Measurements from ENCODE around the gene GARIN5A. TPM values are rescaled to one million over a fixed set of nuclear protein-coding genes. Genes with fewer than 3 reads are reported as not detected.

The GARIN5A gene
- total and polyA plus RNA-seq, 2 experiments from 2014 or later = 13.3 to 25.0 TPM

DNA sequence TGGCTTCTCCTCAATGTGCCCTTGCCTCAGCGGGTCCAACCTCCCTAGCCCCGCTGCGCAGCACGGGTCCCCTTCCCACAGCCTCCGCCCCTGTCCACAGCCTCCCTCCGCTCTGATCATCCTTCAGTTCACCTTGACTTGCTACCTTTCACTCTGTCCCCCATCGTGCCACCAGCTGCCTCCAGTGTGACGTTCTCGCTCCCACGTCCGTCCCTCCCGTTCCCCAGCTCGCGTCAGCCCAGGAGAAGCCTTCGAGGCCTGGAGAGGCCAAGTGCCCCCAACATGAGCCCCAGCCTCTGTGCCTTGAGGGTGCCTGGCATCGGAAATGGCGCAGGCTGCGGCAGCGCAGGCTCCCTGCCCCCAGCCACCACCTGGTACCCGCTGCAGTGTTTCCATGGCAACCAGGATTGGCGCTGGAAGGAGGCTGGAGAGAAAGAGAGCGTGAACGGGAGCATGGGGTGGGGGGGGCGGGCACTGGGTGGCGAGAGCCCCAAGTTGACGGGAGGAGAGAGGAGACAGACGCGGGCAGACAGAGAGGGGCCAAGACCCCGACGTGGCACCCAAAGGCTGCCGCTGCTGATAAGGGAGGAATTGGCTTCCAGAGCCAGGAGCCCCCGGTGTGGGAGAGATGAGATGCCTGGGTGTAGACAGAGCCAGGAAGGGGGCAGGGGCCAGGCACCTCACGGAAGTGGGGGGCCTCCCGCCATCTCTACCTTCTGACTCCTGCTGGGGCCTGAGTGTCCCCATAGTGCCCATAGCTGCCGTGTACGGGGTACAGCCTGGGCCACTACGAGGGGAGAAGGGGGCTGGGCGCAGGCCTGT lies 37.9 kb upstream of the GARIN5A start:
- no peak overlapping the region for H3K4me3 Mint-ChIP-seq
- no peaks in the 10 kb centered on the region for H4K20me1 ChIP-seq (replicated peaks; ENCODE audit: insufficient read depth)
- no peaks in the 10 kb centered on the region for H3F3A ChIP-seq (replicated peaks; ENCODE audit: low read depth)
- no peak for DNase-seq (ENCODE audit: low spot score)
- no peak for ATAC-seq
- no peak overlapping the region for H3K27ac ChIP-seq (ENCODE audit: low read depth)
- peaks cover 24% of the 10 kb centered on the region for H3K36me3 Mint-ChIP-seq (ENCODE audit: low read depth)
- H3K4me1 ChIP-seq (ENCODE audit: insufficient read depth) = peaks cover 10% of the 10 kb centered on the region; the same call in 1 of the 2 replicates
- no peaks in the 10 kb centered on the region for H3K79me2 ChIP-seq (replicated peaks; ENCODE audit: insufficient read depth)
- peaks cover 86% of the 10 kb centered on the region for H3K9me3 Mint-ChIP-seq
- no peak for TF ChIP-seq CREB1 (CRISPR knock-in tag; IDR thresholded peaks at IDR 0.05; ENCODE audit: low read depth)
- TF ChIP-seq NANOG (IDR thresholded peaks at IDR 0.05; ENCODE audit: borderline replicate concordance) = no peak
- TF ChIP-seq STAT1 (IDR thresholded peaks at IDR 0.05; ENCODE audit: unreplicated experiment) = no peak
- TF ChIP-seq ZNF114 (CRISPR knock-in tag; IDR thresholded peaks at IDR 0.05) = no peak
- TF ChIP-seq, protein P1, sequence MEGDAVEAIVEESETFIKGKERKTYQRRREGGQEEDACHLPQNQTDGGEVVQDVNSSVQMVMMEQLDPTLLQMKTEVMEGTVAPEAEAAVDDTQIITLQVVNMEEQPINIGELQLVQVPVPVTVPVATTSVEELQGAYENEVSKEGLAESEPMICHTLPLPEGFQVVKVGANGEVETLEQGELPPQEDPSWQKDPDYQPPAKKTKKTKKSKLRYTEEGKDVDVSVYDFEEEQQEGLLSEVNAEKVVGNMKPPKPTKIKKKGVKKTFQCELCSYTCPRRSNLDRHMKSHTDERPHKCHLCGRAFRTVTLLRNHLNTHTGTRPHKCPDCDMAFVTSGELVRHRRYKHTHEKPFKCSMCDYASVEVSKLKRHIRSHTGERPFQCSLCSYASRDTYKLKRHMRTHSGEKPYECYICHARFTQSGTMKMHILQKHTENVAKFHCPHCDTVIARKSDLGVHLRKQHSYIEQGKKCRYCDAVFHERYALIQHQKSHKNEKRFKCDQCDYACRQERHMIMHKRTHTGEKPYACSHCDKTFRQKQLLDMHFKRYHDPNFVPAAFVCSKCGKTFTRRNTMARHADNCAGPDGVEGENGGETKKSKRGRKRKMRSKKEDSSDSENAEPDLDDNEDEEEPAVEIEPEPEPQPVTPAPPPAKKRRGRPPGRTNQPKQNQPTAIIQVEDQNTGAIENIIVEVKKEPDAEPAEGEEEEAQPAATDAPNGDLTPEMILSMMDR (conservative IDR thresholded peaks at IDR 0.05; ENCODE audit: low read depth in 2 of 2) = no peak
- no peak for TF ChIP-seq POLR2AphosphoS5 (IDR thresholded peaks at IDR 0.05; ENCODE audit: low read depth)
- TF ChIP-seq EZH2 (IDR thresholded peaks at IDR 0.05; ENCODE audit: low read depth, unreplicated experiment) = no peak
- TF ChIP-seq, protein P2, sequence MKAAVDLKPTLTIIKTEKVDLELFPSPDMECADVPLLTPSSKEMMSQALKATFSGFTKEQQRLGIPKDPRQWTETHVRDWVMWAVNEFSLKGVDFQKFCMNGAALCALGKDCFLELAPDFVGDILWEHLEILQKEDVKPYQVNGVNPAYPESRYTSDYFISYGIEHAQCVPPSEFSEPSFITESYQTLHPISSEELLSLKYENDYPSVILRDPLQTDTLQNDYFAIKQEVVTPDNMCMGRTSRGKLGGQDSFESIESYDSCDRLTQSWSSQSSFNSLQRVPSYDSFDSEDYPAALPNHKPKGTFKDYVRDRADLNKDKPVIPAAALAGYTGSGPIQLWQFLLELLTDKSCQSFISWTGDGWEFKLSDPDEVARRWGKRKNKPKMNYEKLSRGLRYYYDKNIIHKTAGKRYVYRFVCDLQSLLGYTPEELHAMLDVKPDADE (IDR thresholded peaks at IDR 0.05) = no peak
- TF ChIP-seq, protein P3, sequence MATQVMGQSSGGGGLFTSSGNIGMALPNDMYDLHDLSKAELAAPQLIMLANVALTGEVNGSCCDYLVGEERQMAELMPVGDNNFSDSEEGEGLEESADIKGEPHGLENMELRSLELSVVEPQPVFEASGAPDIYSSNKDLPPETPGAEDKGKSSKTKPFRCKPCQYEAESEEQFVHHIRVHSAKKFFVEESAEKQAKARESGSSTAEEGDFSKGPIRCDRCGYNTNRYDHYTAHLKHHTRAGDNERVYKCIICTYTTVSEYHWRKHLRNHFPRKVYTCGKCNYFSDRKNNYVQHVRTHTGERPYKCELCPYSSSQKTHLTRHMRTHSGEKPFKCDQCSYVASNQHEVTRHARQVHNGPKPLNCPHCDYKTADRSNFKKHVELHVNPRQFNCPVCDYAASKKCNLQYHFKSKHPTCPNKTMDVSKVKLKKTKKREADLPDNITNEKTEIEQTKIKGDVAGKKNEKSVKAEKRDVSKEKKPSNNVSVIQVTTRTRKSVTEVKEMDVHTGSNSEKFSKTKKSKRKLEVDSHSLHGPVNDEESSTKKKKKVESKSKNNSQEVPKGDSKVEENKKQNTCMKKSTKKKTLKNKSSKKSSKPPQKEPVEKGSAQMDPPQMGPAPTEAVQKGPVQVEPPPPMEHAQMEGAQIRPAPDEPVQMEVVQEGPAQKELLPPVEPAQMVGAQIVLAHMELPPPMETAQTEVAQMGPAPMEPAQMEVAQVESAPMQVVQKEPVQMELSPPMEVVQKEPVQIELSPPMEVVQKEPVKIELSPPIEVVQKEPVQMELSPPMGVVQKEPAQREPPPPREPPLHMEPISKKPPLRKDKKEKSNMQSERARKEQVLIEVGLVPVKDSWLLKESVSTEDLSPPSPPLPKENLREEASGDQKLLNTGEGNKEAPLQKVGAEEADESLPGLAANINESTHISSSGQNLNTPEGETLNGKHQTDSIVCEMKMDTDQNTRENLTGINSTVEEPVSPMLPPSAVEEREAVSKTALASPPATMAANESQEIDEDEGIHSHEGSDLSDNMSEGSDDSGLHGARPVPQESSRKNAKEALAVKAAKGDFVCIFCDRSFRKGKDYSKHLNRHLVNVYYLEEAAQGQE (IDR thresholded peaks at IDR 0.05; ENCODE audit: unreplicated experiment) = no peak
- TF ChIP-seq, protein P4, sequence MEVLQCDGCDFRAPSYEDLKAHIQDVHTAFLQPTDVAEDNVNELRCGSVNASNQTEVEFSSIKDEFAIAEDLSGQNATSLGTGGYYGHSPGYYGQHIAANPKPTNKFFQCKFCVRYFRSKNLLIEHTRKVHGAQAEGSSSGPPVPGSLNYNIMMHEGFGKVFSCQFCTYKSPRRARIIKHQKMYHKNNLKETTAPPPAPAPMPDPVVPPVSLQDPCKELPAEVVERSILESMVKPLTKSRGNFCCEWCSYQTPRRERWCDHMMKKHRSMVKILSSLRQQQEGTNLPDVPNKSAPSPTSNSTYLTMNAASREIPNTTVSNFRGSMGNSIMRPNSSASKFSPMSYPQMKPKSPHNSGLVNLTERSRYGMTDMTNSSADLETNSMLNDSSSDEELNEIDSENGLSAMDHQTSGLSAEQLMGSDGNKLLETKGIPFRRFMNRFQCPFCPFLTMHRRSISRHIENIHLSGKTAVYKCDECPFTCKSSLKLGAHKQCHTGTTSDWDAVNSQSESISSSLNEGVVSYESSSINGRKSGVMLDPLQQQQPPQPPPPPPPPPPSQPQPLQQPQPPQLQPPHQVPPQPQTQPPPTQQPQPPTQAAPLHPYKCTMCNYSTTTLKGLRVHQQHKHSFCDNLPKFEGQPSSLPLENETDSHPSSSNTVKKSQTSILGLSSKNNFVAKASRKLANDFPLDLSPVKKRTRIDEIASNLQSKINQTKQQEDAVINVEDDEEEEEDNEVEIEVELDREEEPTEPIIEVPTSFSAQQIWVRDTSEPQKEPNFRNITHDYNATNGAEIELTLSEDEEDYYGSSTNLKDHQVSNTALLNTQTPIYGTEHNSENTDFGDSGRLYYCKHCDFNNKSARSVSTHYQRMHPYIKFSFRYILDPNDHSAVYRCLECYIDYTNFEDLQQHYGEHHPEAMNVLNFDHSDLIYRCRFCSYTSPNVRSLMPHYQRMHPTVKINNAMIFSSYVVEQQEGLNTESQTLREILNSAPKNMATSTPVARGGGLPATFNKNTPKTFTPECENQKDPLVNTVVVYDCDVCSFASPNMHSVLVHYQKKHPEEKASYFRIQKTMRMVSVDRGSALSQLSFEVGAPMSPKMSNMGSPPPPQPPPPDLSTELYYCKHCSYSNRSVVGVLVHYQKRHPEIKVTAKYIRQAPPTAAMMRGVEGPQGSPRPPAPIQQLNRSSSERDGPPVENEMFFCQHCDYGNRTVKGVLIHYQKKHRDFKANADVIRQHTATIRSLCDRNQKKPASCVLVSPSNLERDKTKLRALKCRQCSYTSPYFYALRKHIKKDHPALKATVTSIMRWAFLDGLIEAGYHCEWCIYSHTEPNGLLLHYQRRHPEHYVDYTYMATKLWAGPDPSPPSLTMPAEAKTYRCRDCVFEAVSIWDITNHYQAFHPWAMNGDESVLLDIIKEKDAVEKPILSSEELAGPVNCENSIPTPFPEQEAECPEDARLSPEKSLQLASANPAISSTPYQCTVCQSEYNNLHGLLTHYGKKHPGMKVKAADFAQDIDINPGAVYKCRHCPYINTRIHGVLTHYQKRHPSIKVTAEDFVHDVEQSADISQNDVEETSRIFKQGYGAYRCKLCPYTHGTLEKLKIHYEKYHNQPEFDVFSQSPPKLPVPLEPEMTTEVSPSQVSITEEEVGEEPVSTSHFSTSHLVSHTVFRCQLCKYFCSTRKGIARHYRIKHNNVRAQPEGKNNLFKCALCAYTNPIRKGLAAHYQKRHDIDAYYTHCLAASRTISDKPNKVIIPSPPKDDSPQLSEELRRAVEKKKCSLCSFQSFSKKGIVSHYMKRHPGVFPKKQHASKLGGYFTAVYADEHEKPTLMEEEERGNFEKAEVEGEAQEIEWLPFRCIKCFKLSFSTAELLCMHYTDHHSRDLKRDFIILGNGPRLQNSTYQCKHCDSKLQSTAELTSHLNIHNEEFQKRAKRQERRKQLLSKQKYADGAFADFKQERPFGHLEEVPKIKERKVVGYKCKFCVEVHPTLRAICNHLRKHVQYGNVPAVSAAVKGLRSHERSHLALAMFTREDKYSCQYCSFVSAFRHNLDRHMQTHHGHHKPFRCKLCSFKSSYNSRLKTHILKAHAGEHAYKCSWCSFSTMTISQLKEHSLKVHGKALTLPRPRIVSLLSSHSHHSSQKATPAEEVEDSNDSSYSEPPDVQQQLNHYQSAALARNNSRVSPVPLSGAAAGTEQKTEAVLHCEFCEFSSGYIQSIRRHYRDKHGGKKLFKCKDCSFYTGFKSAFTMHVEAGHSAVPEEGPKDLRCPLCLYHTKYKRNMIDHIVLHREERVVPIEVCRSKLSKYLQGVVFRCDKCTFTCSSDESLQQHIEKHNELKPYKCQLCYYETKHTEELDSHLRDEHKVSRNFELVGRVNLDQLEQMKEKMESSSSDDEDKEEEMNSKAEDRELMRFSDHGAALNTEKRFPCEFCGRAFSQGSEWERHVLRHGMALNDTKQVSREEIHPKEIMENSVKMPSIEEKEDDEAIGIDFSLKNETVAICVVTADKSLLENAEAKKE (CRISPR knock-in tag; IDR thresholded peaks at IDR 0.05) = no peak
- no peak for TF ChIP-seq ZNF331 (CRISPR knock-in tag; IDR thresholded peaks at IDR 0.05; ENCODE audit: low read depth)
- TF ChIP-seq JUNB (IDR thresholded peaks at IDR 0.05; ENCODE audit: unreplicated experiment) = no peak
- no peak for TF ChIP-seq EZH2phosphoT487 (IDR thresholded peaks at IDR 0.05; ENCODE audit: unreplicated experiment)
- no peak overlapping the region for H3K4me3 ChIP-seq
- H3K27me3 ChIP-seq (ENCODE audit: insufficient read depth) = peaks cover 18% of the 10 kb centered on the region
- H3K27me3 Mint-ChIP-seq (ENCODE audit: insufficient read depth, low read depth, poor library complexity) = peaks cover 7% of the 10 kb centered on the region
- no peak overlapping the region for H3K27ac Mint-ChIP-seq
- no peaks in the 10 kb centered on the region for H3K36me3 ChIP-seq (ENCODE audit: insufficient read depth)
- no peaks in the 10 kb centered on the region for H3K9me2 ChIP-seq (ENCODE audit: insufficient read depth)
- H2AFZ ChIP-seq = no peak overlapping the region
- no peak overlapping the region for H3K4me2 ChIP-seq
- no peaks in the 10 kb centered on the region for H3K4me1 Mint-ChIP-seq
